Esophagus muscularis mucosa (tissue), 3 donors: Measurements from ENCODE around the gene CUBN.

ENCODE experiments used
- CTCF ChIP-seq, 3 experiments: fragments of 200-600 bp in 2 of 3; fragments of 450-650 bp in 1 of 3; sonication (generic) in 2 of 3; IDR thresholded peaks; one replicate each; pipeline ENCODE4 v1.5.1; 2017 to 2019; ENCODE audit warnings: antibody characterized with exemption in 3 of 3, mild to moderate bottlenecking in 2 of 3, moderate library complexity in 1 of 3
- POLR2A ChIP-seq: fragments of 450-650 bp; IDR thresholded peaks from one replicate; pipeline ENCODE4 v1.6.1; 2017; ENCODE audit warnings: antibody characterized with exemption, moderate library complexity, mild to moderate bottlenecking, low read depth

- no peak for TF ChIP-seq POLR2A
- no peak for TF ChIP-seq CTCF (IDR thresholded peaks at IDR 0.05)
These were observed 310.6 kb downstream of the CUBN start for GRCh38 chr10:16819026-16819425.
